ENCODE data around the gene GLG1. TPM values are rescaled to one million over a fixed set of nuclear protein-coding genes. Genes with fewer than 3 reads are reported as not detected.

Gene GLG1
- total RNA-seq, 4 donors from 2014 or later = 53.0 to 272 (median 127) TPM

Small RNAs within 50 kb of the gene (small RNA-seq; reads per million reads assigned to genes)
- gene RF00019 (not detected), gene RNU6-237P (not detected)

Other genes starting within 250 kb of the GLG1 start
- gene NPIPB15, start 230.8 kb downstream of the GLG1 start, total RNA-seq = 10 to 100 TPM in 1 of 4 donors, 1 to 10 TPM in 1, under 1 TPM in 1, not detected in 1; 0.21 to 36.1 (median 8.4) TPM
- gene CLEC18B, start 185.6 kb downstream of the GLG1 start, total RNA-seq = under 1 TPM in 1 of 4 donors, not detected in 3; 0.69 TPM
- 10 to 100 TPM in 3 of 4 donors, 1 to 10 TPM in 1; 3.6 to 27.6 (median 20.0) TPM for gene RFWD3, start 59.8 kb upstream of the GLG1 start, total RNA-seq
- 10 to 100 TPM in 1 of 4 donors, 1 to 10 TPM in 3; 3.8 to 19.4 (median 7.6) TPM for gene MLKL, start 93.7 kb upstream of the GLG1 start, total RNA-seq
- gene FA2H, start 167.7 kb upstream of the GLG1 start, total RNA-seq = not detected